CD4-positive, CD25-positive, alpha-beta regulatory T cell (primary cell): ENCODE results near the gene PRKAG2. TPM values are rescaled to one million over a fixed set of nuclear protein-coding genes. Genes with fewer than 3 reads are reported as not detected.
A peak's percentile ranks its signal among the peaks of the same experiment; 100 is the strongest.

Source experiments
- ATAC-seq, 2 donors: fragments of 150-1000 bp; cut with Tn5 transposase; one replicate each; pipeline ENCODE4 v1.10.0; 2021; ENCODE audit warnings: low read depth in 2 of 2, moderate number of reproducible peaks in 2 of 2, moderate library complexity in 1 of 2
- DNase-seq, 3 donors: peaks; one replicate each; pipeline versions ENCODE4 v3.0.0 to v3.0.0-alpha.2; 2012 to 2022; ENCODE audit warnings: mixed read lengths in 1 of 3
- H3K27ac ChIP-seq: one replicate; pipeline ENCODE4 v1.7.0; 2013; ENCODE audit warnings: mild to moderate bottlenecking, low read length; ENCODE audit not compliant: insufficient read depth, poor library complexity, severe bottlenecking
- H3K27me3 ChIP-seq: one replicate; pipeline ENCODE4 v1.7.0; 2013; ENCODE audit warnings: low read length; ENCODE audit not compliant: control insufficient read depth, insufficient read depth
- H3K36me3 ChIP-seq: one replicate; pipeline ENCODE4 v1.7.0; 2013; ENCODE audit warnings: mild to moderate bottlenecking, low read length, moderate library complexity; ENCODE audit not compliant: control insufficient read depth, insufficient read depth
- H3K4me1 ChIP-seq: 2 replicates; pipeline ENCODE4 v1.7.0; 2013; ENCODE audit warnings: mild to moderate bottlenecking, low read length; ENCODE audit not compliant: insufficient read depth, control insufficient read depth, poor library complexity, severe bottlenecking
- H3K4me3 ChIP-seq: one replicate; pipeline ENCODE4 v1.7.0; 2013; ENCODE audit warnings: low read depth, mild to moderate bottlenecking, low read length, moderate library complexity
- H3K9me3 ChIP-seq, 2 experiments: 1 replicate in 1 of 2; 2 replicates in 1 of 2; pipeline ENCODE4 v1.7.0; 2013; ENCODE audit warnings: low read length in 2 of 2, mild to moderate bottlenecking in 1 of 2, moderate library complexity in 1 of 2; ENCODE audit not compliant: control insufficient read depth in 2 of 2
- H3K27ac Mint-ChIP-seq, 3 donors: one replicate each; pipeline ENCODE4 v1.8.0; 2020 to 2022; ENCODE audit warnings: mild to moderate bottlenecking in 3 of 3, mixed read lengths in 3 of 3, moderate library complexity in 2 of 3
- H3K27me3 Mint-ChIP-seq: one replicate; pipeline ENCODE4 v1.8.0; 2022; ENCODE audit warnings: mild to moderate bottlenecking, mixed read lengths
- H3K36me3 Mint-ChIP-seq: one replicate; pipeline ENCODE4 v1.8.0; 2020; ENCODE audit warnings: mixed read lengths
- H3K4me1 Mint-ChIP-seq, 4 donors: one replicate each; pipeline ENCODE4 v1.8.0; 2020 to 2022; ENCODE audit warnings: mixed read lengths in 4 of 4, mild to moderate bottlenecking in 1 of 4
- H3K4me3 Mint-ChIP-seq, 4 donors: one replicate each; pipeline ENCODE4 v1.8.0; 2020 to 2022; ENCODE audit warnings: mild to moderate bottlenecking in 4 of 4, mixed read lengths in 4 of 4, moderate library complexity in 3 of 4
- H3K9me3 Mint-ChIP-seq, 7 donors: one replicate each; pipeline ENCODE4 v1.8.0; 2020 to 2022; ENCODE audit warnings: mixed read lengths in 7 of 7, mild to moderate bottlenecking in 3 of 7, moderate library complexity in 2 of 7
- polyA plus RNA-seq, 4 donors: library from polyadenylated mRNA; unstranded; fragments of 300-500 nt; fragmentation: Illumina TruSeq; gene quantifications; one replicate each; pipeline ENCODE4 v1.2.3, GENCODE V29; 2021
- total RNA-seq: library from RNA; stranded (reverse); gene quantifications from one replicate; pipeline ENCODE4 v1.2.3, GENCODE V29; 2022

The PRKAG2 gene
- total and polyA plus RNA-seq, 5 donors from 2014 or later: 19.9 to 43.0 (median 26.1) TPM

GRCh38 chr7:151849879-151850260 is 27.0 kb downstream of the PRKAG2 start:
- H3K4me1 ChIP-seq: peaks cover 9% of the 10 kb centered on the region
- no peak overlapping the region for H3K4me3 ChIP-seq
- Mint-ChIP-seq H3K9me3 (no peaks in the 10 kb centered on the region), H3K27ac (no peak overlapping the region), H3K4me3 (no peak overlapping the region), H3K27me3 (no peaks in the 10 kb centered on the region), H3K4me1 (peaks cover 0 to 37% (median 12%) of the 10 kb centered on the region in 4 donors), H3K36me3 (peaks cover 7% of the 10 kb centered on the region)
- DNase-seq (no peak), ATAC-seq (no peak)
- no peak overlapping the region for H3K27ac ChIP-seq
- peaks cover 3% of the 10 kb centered on the region for H3K36me3 ChIP-seq
- no peaks in the 10 kb centered on the region for H3K27me3 ChIP-seq
- no peaks in the 10 kb centered on the region for H3K9me3 ChIP-seq

DNA sequence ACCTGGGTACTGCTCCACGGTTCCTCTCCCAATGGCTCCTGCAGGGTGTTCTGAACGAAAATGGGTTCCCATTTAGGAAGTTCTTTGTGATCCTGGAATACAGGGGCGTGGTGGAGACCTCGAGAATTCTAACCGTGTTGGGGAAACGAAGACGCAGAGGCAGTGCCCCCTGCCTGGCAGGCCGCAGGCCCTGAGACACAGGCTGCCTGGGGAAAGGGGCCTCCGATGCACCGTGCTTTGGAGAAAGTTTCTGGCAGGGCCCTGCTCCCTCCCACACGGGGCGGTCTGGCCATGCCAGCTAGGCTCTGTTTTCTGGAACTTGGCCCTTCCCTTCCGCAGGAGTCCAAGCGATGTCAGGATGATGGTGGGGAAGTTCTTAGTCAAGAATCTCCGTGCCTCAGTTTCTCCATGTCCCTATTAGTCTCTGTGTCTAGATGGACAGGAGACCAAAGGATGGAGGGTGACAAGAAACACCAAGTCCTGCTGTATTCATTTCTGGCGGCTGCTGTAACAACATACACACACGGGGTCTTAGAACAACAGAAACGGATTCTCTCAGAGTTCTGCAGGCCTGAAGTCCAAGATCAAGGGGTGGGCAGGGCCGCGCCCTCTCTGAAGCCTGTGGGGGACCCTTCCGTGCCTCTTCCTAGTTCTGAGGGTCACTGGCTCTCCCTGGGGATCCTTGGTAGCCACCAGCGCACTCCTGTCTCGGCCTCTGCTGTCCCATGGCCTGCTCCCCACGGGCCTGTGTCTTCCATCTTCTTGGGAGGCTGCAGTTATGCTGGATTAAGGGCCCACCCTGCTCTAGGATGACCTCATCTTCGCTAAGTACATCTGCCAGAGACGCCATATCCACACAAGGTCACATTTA is 27.7 kb downstream of the PRKAG2 start:
- DNase-seq (no peak), ATAC-seq (no peak)
- H3K4me3 ChIP-seq: no peak overlapping the region
- H3K36me3 ChIP-seq: peaks cover 3% of the 10 kb centered on the region
- Mint-ChIP-seq H3K9me3 (no peaks in the 10 kb centered on the region), H3K4me1 (peaks cover 0 to 37% (median 12%) of the 10 kb centered on the region in 4 donors), H3K36me3 (peaks cover 7% of the 10 kb centered on the region), H3K4me3 (no peak overlapping the region), H3K27ac (no peak overlapping the region), H3K27me3 (no peaks in the 10 kb centered on the region)
- H3K9me3 ChIP-seq: no peaks in the 10 kb centered on the region
- no peaks in the 10 kb centered on the region for H3K27me3 ChIP-seq
- H3K27ac ChIP-seq: no peak overlapping the region
- peaks cover 9% of the 10 kb centered on the region for H3K4me1 ChIP-seq

DNA sequence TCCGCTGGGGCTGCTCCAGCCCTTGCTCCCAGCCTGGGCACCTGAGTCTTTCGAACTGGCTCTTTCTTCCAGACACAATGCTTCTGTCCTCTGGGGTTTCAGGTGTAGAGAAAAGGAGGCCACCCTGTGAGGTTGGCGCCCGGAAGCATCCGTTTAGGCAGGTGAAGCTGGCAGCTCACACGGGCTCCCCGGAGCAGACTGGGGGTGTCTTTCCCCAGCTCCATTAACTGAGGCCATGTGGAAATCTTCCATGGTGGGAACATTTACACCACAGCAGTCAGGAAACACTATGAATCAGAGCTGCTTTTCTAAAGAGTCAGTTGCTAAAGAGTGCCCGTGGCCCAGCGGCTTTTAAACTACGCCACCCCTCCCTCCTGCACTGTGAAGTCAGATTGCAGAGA is 29.2 kb downstream of the PRKAG2 start:
- Histone ChIP-seq H3K9me3 (no peaks in the 10 kb centered on the region), H3K27me3 (no peaks in the 10 kb centered on the region), H3K27ac (no peak overlapping the region), H3K36me3 (peaks cover 3% of the 10 kb centered on the region), H3K4me3 (no peak overlapping the region), H3K4me1 (peaks cover 9% of the 10 kb centered on the region)
- H3K4me1 Mint-ChIP-seq: peaks cover 0 to 28% (median 9%) of the 10 kb centered on the region in 4 donors
- no peaks in the 10 kb centered on the region for H3K9me3 Mint-ChIP-seq
- H3K4me3 Mint-ChIP-seq: no peak overlapping the region
- peaks cover 12% of the 10 kb centered on the region for H3K36me3 Mint-ChIP-seq
- ATAC-seq (no peak), DNase-seq (no peak)
- no peaks in the 10 kb centered on the region for H3K27me3 Mint-ChIP-seq
- no peak overlapping the region for H3K27ac Mint-ChIP-seq

GRCh38 chr7:151847136-151847535 is 29.8 kb downstream of the PRKAG2 start:
- Histone ChIP-seq H3K27ac (no peak overlapping the region), H3K27me3 (no peaks in the 10 kb centered on the region), H3K36me3 (peaks cover 3% of the 10 kb centered on the region), H3K4me3 (no peak overlapping the region), H3K4me1 (peaks cover 8% of the 10 kb centered on the region), H3K9me3 (no peaks in the 10 kb centered on the region)
- H3K4me3 Mint-ChIP-seq: no peak overlapping the region
- H3K36me3 Mint-ChIP-seq: peaks cover 12% of the 10 kb centered on the region
- H3K27me3 Mint-ChIP-seq: no peaks in the 10 kb centered on the region
- H3K9me3 Mint-ChIP-seq: no peaks in the 10 kb centered on the region
- no peak overlapping the region for H3K27ac Mint-ChIP-seq
- no peak for DNase-seq
- ATAC-seq: no peak
- H3K4me1 Mint-ChIP-seq: peaks cover 0 to 23% (median 7%) of the 10 kb centered on the region in 4 donors

DNA sequence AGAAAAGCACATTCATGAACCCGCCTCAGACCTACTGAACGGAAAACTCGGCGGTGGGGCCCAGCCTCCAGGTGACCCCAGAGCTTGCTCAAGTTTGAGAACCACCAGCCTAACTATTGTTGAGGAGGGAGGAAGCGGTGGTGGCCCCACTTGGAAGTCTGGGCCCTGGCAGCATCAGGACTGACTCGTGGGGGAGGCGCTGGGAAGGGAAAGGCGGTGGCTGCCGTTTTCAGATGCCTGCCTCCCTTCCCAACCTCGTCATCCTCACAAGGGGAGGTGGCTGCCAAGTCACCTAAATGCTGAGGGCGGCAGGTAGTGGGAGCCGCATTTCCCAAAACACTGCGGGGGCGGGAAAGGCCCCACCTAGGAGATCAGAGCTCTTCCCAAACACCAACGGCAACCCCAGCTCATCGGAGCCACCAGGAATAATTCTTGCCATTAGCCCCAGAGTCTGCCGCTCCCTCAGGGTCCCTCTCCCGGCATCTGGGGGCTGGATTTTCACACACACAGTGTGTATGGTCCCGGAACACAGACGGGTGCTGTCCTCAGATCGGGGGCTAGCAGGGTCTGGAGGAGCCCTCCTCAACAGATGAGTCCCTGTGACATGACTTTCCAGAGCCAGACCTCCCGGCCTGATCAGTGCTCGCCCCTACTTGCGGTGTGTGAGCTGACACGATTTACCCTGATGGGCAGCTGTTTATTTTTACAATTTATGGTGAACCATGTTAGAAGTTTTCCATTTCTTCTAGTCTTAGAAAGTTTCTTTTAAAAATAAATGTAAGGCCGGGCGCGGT is 31.3 kb downstream of the PRKAG2 start:
- H3K4me1 ChIP-seq: no peaks in the 10 kb centered on the region
- ATAC-seq (no peak), DNase-seq (no peak)
- peaks cover 0 to 7% (median 2%) of the 10 kb centered on the region in 4 donors for H3K4me1 Mint-ChIP-seq
- no peak overlapping the region for H3K4me3 Mint-ChIP-seq
- H3K4me3 ChIP-seq: no peak overlapping the region
- H3K27me3 ChIP-seq: no peaks in the 10 kb centered on the region
- H3K36me3 Mint-ChIP-seq: peaks cover 9% of the 10 kb centered on the region
- no peaks in the 10 kb centered on the region for H3K9me3 ChIP-seq
- H3K27ac ChIP-seq: no peak overlapping the region
- no peaks in the 10 kb centered on the region for H3K9me3 Mint-ChIP-seq
- peaks cover 3% of the 10 kb centered on the region for H3K36me3 ChIP-seq
- no peaks in the 10 kb centered on the region for H3K27me3 Mint-ChIP-seq
- H3K27ac Mint-ChIP-seq: no peak overlapping the region

- Mint-ChIP-seq H3K27ac (peak overlapping the region in 1 of 3 donors; percentile 26), H3K4me1 (peaks cover 0 to 10% (median 3%) of the 10 kb centered on the region in 4 donors), H3K36me3 (peaks cover 9% of the 10 kb centered on the region), H3K9me3 (no peaks in the 10 kb centered on the region), H3K4me3 (no peak overlapping the region), H3K27me3 (no peaks in the 10 kb centered on the region)
- no peak for ATAC-seq
- DNase-seq: no peak
- Histone ChIP-seq H3K27ac (no peak overlapping the region), H3K27me3 (no peaks in the 10 kb centered on the region), H3K36me3 (peaks cover 3% of the 10 kb centered on the region), H3K9me3 (no peaks in the 10 kb centered on the region), H3K4me3 (no peak overlapping the region), H3K4me1 (peaks cover 5% of the 10 kb centered on the region)
Measured at GRCh38 chr7:151844825-151845200, 32.1 kb downstream of the PRKAG2 start.

DNA sequence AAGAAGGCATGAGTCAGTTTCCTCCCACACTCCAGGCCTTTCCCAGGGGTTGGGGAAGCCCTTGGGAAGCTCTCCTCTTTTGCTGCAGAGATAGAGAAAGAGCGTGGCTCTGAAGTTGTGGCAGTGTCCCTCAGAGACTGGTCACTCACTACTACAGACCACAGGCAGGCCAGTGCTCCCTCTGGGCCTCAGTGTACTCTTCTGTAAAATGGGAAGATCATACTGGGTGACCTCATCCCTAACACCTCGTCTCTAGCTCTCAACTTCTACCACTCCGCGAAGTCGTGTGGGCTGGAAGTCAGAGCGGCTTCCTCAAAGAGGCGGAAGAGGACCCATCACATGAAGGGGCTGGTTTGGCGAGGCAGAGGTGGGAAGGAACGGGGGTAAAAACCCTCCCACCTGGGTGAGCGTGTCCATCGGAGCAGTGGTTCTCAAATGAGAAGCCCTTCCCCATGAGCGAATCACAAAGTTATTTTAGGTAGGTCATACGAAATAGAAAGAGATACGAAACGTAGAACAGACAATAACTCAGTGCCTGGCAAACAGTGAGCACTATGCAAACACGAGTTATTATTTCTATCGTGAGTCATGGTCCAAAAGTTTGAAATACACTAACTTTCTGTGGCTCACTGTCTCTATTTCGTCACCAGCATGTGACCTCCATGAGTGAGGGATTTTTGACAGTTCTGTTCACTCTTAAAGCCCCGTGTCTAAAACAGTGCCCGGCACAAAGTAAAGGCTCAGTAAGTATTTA is 32.7 kb downstream of the PRKAG2 start:
- no peak overlapping the region for H3K27ac ChIP-seq
- H3K4me1 ChIP-seq: peaks cover 11% of the 10 kb centered on the region
- no peak overlapping the region for H3K4me3 Mint-ChIP-seq
- peaks cover 5 to 15% (median 7%) of the 10 kb centered on the region in 4 donors for H3K4me1 Mint-ChIP-seq
- ATAC-seq: no peak
- no peaks in the 10 kb centered on the region for H3K27me3 ChIP-seq
- H3K9me3 ChIP-seq: no peaks in the 10 kb centered on the region
- H3K27ac Mint-ChIP-seq: peak overlapping the region in 1 of 3 donors; percentile 26
- H3K36me3 Mint-ChIP-seq: peaks cover 9% of the 10 kb centered on the region
- no peak overlapping the region for H3K4me3 ChIP-seq
- no peak for DNase-seq
- no peaks in the 10 kb centered on the region for H3K27me3 Mint-ChIP-seq
- no peaks in the 10 kb centered on the region for H3K9me3 Mint-ChIP-seq
- peaks cover 3% of the 10 kb centered on the region for H3K36me3 ChIP-seq
